ENCODE results near the gene HYDIN.
A peak's percentile ranks its signal among the peaks of the same experiment; 100 is the strongest.

The HYDIN gene

DNA sequence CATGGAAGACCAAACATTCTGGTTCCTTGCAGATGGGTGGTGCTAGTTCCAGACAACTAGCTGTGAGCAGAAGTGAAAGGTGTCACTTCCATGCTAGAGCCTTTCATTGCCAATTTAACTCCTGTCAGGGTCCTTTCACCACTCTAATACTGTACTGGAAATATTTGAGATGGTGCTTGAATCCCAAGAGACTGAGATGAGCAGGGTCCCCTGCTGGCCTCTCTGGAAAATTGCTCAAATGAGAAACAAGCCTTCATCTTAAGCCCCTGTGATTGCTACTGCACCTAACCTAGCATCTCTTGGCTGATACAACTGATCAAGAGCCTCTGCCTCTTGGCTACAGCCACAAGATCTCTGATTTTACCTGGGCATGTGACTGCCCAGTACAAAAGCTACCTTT lies 422.2 kb downstream of the HYDIN start:
- no peak for DNase-seq (ENCODE audit: low read depth in 2 of 2)
- no peak overlapping the region for H3K4me3 ChIP-seq (replicated peaks in 1 of 2; ENCODE audit: low read depth in 2 of 2, low read length in 2 of 2)
- TF ChIP-seq, protein P1, sequence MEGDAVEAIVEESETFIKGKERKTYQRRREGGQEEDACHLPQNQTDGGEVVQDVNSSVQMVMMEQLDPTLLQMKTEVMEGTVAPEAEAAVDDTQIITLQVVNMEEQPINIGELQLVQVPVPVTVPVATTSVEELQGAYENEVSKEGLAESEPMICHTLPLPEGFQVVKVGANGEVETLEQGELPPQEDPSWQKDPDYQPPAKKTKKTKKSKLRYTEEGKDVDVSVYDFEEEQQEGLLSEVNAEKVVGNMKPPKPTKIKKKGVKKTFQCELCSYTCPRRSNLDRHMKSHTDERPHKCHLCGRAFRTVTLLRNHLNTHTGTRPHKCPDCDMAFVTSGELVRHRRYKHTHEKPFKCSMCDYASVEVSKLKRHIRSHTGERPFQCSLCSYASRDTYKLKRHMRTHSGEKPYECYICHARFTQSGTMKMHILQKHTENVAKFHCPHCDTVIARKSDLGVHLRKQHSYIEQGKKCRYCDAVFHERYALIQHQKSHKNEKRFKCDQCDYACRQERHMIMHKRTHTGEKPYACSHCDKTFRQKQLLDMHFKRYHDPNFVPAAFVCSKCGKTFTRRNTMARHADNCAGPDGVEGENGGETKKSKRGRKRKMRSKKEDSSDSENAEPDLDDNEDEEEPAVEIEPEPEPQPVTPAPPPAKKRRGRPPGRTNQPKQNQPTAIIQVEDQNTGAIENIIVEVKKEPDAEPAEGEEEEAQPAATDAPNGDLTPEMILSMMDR (IDR thresholded peaks at IDR 0.05; ENCODE audit: low read depth, low read length), result peak; percentile 3

DNA sequence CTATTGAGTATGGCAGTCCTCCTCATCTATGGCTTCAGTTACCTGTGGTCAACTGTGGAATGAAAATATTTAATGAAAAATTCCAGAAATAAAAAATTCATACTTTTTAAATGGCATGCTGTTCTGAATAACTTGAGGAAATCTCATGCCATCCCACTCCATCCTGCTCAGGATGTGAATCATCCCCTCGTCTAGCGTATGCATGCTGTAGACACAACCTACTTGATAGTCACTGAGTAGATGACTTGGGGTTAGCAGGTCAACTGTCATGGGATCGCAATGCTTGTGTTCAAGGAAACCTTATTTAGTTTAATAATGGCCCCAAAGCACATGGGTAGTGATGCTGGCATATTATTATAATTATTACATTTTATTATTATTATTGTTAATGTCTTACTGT lies 424.7 kb downstream of the HYDIN start:
- H3K4me3 ChIP-seq (replicated peaks in 1 of 2; ENCODE audit: low read depth in 2 of 2, low read length in 2 of 2), result no peak overlapping the region
- DNase-seq (ENCODE audit: low read depth in 2 of 2), result peak; percentile 40 to 93
- TF ChIP-seq, protein P1 (IDR thresholded peaks at IDR 0.05; ENCODE audit: low read depth, low read length), result no peak

DNA sequence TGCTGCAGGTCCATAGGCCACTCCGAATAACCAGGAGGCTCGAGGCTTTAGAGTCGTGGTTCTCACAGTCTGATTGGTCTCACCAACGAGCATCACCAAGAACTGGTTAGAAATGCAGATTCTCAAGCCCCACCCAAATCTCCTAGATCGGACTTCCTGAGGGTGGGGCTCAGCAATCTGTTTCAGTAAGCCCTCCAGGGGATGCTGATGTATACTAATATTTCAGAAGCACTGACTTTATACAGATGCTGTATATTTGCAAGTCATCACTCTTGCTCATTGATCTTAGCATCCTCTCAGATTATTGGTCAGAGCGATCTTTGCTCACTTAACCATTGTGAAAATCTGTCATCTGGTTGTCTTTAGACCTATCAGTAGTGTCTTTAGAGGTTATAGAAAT lies 425.1 kb downstream of the HYDIN start:
- peak in 1 of 2 donors; percentile 61 for DNase-seq (ENCODE audit: low read depth in 2 of 2)
- TF ChIP-seq, protein P1 (IDR thresholded peaks at IDR 0.05; ENCODE audit: low read depth, low read length), result no peak
- no peak overlapping the region for H3K4me3 ChIP-seq (replicated peaks in 1 of 2; ENCODE audit: low read depth in 2 of 2, low read length in 2 of 2)

DNA sequence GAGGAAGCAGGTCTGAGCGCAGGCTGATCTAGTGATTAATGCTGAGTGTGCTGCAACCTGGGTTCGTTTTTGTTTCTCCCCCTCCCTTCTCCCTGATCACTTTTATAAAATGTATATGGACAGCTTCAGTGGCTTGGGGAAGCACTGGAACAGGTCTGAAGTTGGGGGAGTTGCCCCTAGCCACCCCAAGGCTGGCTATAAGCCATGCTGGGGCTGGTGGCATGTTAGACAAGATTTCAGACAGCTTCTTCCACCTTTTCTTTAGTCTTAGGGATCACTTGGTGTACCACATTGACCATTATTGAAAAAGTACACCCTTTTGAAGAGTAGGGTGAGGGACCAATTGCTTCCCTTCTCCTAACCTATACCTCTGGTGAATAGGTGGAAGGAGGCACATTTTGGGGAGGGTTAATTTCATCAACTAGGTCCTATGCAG lies 425.8 kb downstream of the HYDIN start:
- DNase-seq (ENCODE audit: low read depth in 2 of 2), result no peak
- peak overlapping the region in 1 of 2 donors; percentile 0 for H3K4me3 ChIP-seq (replicated peaks in 1 of 2; ENCODE audit: low read depth in 2 of 2, low read length in 2 of 2)
- TF ChIP-seq, protein P1 (IDR thresholded peaks at IDR 0.05; ENCODE audit: low read depth, low read length), result no peak

DNA sequence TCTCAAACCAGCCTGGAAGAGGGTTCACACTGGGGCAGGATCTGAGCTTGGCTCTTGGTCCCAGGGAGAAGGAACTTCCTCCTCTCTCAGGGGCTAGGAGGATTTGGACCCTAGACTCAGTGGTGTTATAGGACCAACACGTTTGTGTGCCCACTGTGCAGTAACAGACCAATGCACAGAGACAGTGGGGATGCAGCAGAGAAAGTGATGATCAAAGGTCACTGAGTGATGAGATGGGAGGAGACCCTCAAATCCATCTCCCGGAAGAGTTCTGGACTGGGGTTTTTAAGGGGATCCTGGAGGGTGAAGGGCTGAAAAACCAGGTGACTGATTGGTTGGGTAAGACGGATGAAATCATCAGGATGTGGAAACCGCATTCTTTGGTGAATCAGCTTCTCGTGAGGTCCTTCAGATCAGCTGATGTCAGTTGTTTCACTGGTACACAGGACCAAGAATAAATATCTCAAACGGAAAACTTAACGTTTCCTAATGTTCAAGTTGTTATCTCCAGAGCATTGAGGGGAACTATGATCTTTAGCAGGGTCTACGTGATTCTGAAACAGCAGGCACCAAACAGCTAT lies 426.3 kb downstream of the HYDIN start:
- H3K4me3 ChIP-seq (replicated peaks in 1 of 2; ENCODE audit: low read depth in 2 of 2, low read length in 2 of 2), result no peak overlapping the region
- DNase-seq (ENCODE audit: low read depth in 2 of 2), result peak; percentile 80 to 98
- TF ChIP-seq, protein P1 (IDR thresholded peaks at IDR 0.05; ENCODE audit: low read depth, low read length), result no peak

DNA sequence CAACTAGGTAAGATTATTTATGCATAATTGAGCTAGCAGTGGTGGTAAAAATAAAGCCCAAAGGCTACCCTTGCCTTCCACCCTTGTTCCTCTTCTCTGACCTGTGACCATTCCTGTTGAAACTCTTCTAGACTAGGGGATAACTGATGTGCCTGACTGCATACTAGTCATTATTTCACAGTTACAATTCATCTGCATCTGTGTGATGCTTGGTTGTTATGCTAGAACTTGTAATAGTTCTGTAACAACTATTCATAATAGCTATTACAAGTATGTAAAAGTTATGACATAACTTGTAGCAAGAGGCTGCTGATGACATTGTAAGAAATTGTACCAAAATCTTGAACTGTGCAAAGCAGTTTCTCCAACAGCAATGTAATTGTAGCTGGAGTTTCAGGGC lies 427.2 kb downstream of the HYDIN start:
- TF ChIP-seq, protein P1 (IDR thresholded peaks at IDR 0.05; ENCODE audit: low read depth, low read length), result no peak
- no peak overlapping the region for H3K4me3 ChIP-seq (replicated peaks in 1 of 2; ENCODE audit: low read depth in 2 of 2, low read length in 2 of 2)
- DNase-seq (ENCODE audit: low read depth in 2 of 2), result peak in 1 of 2 donors; percentile 63

DNA sequence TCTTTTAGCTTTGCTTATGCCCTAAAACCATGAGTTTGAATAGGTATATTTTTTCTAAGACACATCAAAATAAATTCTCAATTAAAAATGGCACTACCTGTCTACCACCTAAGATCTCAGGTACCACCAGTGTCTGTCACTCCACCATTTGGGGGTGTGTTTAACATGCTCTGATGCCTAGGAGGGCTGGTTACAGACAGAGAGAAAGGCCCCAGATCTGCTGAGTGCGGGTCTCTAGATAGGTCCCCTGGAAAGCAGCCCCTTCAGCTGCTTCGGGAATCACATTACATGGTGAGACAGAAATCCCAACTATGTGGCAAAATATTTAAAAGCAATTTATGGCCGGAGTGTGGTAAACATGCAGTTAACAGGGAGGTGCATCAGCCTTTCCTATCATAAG lies 428.9 kb downstream of the HYDIN start:
- TF ChIP-seq, protein P1 (IDR thresholded peaks at IDR 0.05; ENCODE audit: low read depth, low read length), result no peak

More for the DNA sequence above, 428.9 kb downstream of the HYDIN start:
- no peak overlapping the region for H3K4me3 ChIP-seq (replicated peaks in 1 of 2; ENCODE audit: low read depth in 2 of 2, low read length in 2 of 2)
- no peak for DNase-seq (ENCODE audit: low read depth in 2 of 2)

Measured in cardiac fibroblast (primary cell).